ENCODE data around the gene LMAN1.
A peak's percentile ranks its signal among the peaks of the same experiment; 100 is the strongest.

LMAN1 gene

GRCh38 chr18:59359576-59359952, 499 bp upstream of the LMAN1 start:
- DNase-seq: no peak

DNA sequence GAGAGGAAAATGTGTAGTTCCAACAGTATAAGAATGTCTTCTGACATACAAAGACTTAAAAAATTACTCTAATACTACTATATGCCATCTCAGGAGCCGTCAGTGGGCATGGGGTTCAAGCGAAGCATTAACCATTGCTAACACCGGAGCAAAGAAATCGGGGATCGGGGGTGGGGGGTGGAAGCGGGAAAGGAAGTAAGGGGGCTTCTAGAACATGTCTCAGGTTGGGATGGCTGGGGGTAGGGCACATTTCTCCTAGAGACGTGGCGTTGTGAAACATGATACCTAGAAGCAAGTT, 702 bp downstream of the LMAN1 start:
- DNase-seq: no peak

DNA sequence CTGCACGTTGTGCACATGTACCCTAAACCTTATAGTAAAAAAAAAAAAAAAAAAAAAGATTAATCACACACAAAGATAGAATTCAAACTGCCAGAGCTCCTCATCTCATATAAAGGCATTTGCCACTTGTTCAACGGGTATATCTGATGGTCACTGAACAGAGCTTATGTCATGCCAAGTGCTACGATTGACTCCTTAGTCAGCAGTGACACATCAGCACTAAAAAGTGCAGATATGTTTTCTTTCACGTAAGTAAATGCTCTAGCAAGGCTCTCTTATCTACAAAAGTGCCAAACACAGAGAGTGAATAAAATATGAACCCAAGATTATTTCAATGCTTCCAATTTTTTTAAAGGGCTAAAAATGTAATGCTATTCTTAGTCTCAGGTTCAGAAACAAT, 1.1 kb downstream of the LMAN1 start:
- no peak for DNase-seq

GRCh38 chr18:59354731-59355130, 4.3 kb downstream of the LMAN1 start:
- DNase-seq: no peak

- DNase-seq: no peak
Observed at GRCh38 chr18:59353079-59353680, 5.9 kb downstream of the LMAN1 start.

GRCh38 chr18:59352250-59352855, 6.7 kb downstream of the LMAN1 start:
- DNase-seq: no peak

GRCh38 chr18:59345556-59345955, 13.5 kb downstream of the LMAN1 start:
- no peak for DNase-seq

DNA sequence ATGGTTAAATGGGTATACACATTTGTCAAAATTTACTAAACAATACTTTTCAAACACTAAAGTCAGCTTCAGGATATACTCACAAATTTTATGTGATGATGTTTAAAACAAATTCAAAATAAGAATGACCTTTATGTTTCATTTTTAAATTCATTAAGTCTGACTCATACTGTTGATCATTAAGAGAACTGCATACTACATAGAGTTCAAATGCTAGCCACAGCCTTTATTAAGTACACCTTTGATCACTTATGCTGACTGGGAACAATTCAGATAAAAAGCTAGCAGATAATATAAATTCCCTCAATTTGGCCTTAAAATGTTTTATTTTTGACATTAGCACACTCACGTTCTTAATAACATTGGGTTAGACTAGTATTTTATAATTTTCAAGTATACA, 14.1 kb downstream of the LMAN1 start:
- DNase-seq: no peak

DNA sequence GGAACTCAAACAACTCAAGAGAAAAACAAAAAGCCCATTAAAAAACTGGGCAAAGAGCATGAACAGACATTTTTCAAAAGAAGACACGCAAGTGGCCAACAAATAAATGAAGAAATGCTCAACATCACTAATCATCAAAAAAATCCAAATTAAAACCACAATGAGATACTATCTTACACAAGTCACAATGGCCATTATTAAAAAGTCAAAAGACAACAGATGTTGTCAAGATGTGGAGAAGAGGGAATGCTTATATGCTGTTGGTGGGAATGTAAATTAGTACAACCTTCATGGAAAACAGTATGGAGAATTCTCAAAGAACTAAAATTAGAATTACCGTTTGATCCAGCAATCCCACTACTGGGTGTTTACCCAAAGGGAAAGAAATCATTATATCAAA, 15.1 kb downstream of the LMAN1 start:
- DNase-seq: no peak

GRCh38 chr18:59340817-59341216, 18.2 kb downstream of the LMAN1 start:
- DNase-seq: no peak

DNA sequence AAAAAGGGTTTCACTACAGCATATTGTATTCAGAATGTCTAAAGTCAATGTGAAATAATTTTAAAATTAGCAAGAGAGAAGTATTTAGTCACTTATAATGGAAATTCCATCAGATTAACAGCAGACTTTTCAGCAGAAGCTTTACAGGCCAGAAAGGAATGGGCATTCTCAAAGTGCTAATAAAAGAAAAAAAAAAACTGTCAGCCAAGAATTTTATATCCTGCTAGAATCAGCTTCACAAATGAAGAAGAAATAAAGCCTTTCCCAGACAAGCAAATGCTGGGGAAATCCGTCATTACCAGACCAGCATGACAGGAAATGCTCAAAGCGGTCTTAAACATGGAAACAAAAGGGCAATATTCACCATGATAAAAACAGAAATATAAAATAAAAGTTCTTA, 18.8 kb downstream of the LMAN1 start:
- no peak for DNase-seq

- no peak for DNase-seq
Observed at GRCh38 chr18:59332986-59333385, 26.1 kb downstream of the LMAN1 start.

DNA sequence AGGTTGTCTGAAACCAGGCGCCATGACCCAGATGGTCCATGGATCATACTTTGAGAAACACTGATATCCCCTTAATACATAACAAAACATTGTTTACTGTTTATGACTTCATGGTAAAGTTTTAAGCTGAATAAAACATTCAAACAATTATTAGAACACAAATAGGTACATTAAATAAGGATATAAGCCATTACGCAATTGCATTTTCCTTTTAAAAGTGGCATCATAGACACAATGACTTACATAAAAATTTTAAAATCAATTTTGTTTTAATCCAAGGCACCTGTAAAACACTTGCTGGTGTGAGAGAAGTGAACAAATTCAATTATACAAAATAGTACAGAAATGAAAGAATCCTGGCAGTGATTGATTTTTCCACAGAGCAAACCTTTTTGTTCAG, 30.4 kb downstream of the LMAN1 start:
- DNase-seq: no peak

DNA sequence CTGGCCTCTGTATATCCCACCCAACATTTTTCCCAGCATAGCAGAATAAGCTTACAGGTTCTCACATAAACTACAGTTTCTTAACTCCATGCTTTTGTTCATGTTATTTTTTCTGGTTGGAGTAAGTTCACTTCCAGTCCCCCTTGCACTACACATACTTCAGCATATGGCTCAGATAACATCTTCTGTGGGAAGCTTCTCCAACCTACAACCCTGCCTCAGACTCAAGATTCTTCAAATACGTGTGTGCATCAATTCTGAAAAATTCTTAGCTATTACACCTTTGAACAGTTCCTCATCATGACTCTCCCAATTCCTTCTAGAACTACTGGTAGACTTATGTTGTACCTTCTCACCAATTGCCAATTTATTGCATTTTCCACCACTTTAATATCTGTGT, 33.1 kb downstream of the LMAN1 start:
- DNase-seq: no peak

- no peak for DNase-seq
Observed at GRCh38 chr18:59324623-59324971, 34.5 kb downstream of the LMAN1 start.

DNA sequence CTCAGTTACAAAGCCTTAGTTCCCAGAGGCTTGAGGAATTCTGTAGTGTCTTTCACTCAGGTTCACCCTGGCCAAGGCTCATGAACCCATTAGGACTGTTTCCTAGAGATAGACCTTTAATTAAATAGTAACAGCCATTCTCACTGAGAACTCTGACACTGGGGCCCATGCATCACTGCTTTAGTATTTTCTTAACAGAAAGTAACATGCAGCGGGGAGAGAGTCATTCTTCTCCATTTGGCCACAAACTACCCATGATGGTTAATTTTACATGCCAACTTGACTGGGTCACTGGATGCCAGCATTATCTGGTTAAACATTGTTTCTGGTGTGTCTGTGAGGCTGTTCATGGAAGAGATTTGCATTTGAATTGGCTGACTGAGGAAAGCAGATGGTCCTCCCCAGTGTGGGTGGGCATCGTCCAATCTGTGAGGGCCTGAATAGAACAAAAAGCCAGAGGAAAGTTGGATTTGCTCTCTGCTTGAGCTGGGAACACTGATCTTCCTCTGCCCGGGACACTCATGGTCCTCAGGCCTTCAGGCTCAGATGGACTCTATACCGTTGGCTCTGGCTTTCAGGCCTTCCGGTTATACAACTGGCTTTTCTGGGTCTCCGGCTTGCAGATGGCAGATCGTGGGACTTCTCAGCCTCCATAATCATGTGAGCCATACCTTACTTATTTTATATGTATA, 35.0 kb downstream of the LMAN1 start:
- DNase-seq: no peak

- no peak for DNase-seq
Observed at GRCh38 chr18:59318460-59319050, 40.5 kb downstream of the LMAN1 start, which contains the start of gene CPLX4. CPLX4 (minus strand) TSS chr18:59318649; CDS start chr18:59318462, 187 bp downstream.

DNA sequence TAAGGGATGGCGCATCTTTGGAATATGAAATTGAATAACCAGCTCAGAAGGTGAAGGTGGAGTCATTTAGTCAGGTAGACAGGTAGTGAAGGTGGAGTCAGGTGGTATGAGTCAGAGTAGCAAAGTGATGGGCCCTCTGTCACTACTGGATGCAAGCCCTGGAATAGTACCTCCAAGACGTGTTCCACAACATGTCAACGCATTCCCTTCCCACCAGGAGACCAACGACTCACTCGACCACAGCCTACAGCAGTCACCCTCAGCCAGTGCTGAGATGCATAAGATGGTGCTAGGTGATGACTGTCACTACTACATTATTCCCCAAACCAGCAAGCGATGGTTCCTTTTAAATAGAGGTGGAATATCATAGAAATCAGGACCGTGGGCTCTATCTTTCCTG, 47.4 kb downstream of the LMAN1 start:
- DNase-seq: no peak

GRCh38 chr18:59308938-59309260, 50.2 kb downstream of the LMAN1 start:
- DNase-seq: no peak

DNA sequence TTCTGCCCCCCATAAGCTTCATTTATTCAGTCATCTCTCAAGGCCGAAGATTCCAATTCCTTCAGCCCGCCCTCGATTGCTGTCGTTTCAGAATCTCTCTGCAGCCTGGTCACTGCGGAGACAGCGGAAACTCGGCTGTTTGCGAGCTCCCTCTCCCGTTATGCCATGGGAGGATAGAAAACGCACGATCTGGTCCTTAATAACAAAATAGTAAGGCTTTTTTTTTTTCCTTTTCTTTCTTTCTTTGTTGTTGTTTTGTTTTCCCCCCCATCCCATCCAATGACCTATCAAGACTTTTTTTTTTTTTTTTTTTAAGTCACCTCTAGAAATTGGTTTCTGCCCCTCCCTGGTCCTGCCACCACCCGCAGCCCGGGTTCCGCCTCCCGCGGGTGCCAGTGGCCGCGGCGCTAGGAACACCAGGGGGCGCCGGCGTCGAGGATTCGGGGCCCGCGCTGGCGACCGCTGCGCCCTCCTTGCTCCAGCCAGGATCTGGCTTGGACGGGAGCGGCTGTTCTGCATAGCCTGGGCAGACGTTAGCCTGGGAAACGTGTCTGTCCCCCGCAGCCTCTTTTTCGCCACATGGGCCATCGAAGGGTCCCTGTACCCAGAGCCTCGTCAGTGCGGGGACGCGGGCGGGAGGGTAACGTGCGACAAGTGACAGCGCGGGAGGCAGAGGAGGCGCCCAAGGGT, 50.7 kb downstream of the LMAN1 start:
- DNase-seq: peak; percentile 72

DNA sequence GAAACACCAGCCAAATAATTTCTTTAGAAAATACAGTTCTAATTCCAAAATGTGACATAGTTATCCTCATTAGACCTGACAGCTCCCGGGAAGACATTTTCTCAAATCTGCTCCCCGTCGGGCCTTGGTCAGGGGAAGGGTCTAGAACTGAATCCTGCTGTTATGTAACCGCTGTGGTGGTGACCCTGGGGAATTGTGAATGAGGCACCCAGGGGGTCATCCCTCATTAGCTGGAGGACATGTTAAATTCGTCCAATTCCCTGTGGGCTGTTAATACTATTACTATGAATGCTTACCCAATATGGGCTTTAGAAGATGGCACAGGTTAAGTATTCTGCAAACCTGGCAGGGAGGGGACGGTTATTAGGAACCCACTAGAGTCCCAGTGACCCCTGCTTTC, 52.4 kb downstream of the LMAN1 start:
- no peak for DNase-seq

- no peak for DNase-seq
Observed at GRCh38 chr18:59305295-59305694, 53.8 kb downstream of the LMAN1 start.

- DNase-seq: no peak
Observed at GRCh38 chr18:59303656-59304195, 55.3 kb downstream of the LMAN1 start.

- DNase-seq: no peak
Observed at GRCh38 chr18:59303006-59303405, 56.1 kb downstream of the LMAN1 start.
